Posterior vena cava (tissue), 2 donors: Measurements from ENCODE around the gene IQGAP3. TPM values are rescaled to one million over a fixed set of nuclear protein-coding genes. Genes with fewer than 3 reads are reported as not detected.

ENCODE experiments used
- DNase-seq: peaks from one replicate; pipeline ENCODE4 v3.0.0-alpha.2; 2020; ENCODE audit warnings: low spot score
- intact Hi-C, 2 donors: fragments of 100-400 bp; cut with DNase I; formaldehyde crosslinking; loops; one replicate each; pipeline versions ENCODE4 v1.14.1 to v1.14.2; 2022 to 2023
- total RNA-seq, 2 donors: library from RNA; stranded (reverse); fragmentation: NEBNext Ultra II Directional; extraction: Animal tissue kit (Norgen Biotek cat#: 25700); gene quantifications; one replicate each; pipeline ENCODE4 v1.2.1, GENCODE V29; 2021
- donor health status: DM: yes; HTN: yes; CAD: no.
- donor health status: DM: yes; HTN: yes; CAD: no.

The IQGAP3 gene
- total RNA-seq, 2 donors from 2014 or later, result 0.43 to 0.79 TPM

- intact Hi-C loops, result no loop called here
- peak; percentile 31 for DNase-seq
Measured at GRCh38 chr1:156551066-156551643, 21.2 kb downstream of the IQGAP3 start.

GRCh38 chr1:156550346-156550745, 22.0 kb downstream of the IQGAP3 start:
- peak; percentile 47 for DNase-seq

DNA sequence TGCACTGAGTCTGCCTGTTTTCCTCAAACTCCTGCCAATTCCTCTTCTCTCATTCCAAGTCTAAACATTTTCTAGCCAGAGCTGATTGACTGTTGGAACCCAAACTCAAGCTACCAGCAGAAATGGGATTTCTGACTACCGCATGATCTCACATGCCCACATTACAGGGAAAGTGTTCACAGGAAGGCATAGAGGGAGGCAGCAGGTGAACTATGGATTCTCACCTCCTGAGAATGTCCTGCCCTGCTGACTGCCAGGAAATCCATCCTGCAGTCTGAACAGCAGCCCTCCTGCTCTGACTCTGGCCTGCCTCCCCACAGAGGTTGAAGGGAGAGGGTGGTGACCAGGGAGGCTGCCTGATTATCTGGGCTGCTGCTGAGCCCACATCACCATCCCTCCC, 22.5 kb downstream of the IQGAP3 start:
- intact Hi-C loops, result no loop called here
- peak; percentile 31 for DNase-seq

More at GRCh38 chr1:156550346-156550745, 22.0 kb downstream of the IQGAP3 start:
- intact Hi-C loops, result no loop called here

- DNase-seq, result no peak
- intact Hi-C loops, result no loop called here
Measured at GRCh38 chr1:156549390-156549789, 23.0 kb downstream of the IQGAP3 start.

GRCh38 chr1:156547982-156548381, 24.4 kb downstream of the IQGAP3 start:
- intact Hi-C loops, result no loop called here
- no peak for DNase-seq

- DNase-seq, result no peak
- intact Hi-C loops, result no loop called here
Measured at GRCh38 chr1:156547434-156547833, 24.9 kb downstream of the IQGAP3 start.

DNA sequence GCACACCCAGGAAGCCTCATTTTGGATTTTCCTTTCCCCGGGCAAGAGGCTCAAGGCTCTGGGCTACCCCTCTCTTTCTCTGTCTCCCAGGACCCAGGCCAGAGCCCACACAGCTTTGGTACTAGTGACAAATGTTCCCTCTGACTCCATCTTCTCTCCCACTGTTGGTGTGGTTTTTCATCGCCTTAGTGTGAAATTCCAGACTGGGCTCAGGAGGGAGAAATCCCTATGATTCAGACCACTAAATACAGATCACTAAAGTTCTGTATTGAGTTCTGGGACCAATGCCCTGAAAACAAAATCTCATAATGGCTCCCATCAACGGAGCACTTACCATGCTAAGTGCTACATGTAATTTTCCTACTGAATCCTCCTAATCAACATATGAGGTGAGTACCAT, 26.1 kb downstream of the IQGAP3 start:
- intact Hi-C loops, result no loop called here
- peak; percentile 34 for DNase-seq

DNA sequence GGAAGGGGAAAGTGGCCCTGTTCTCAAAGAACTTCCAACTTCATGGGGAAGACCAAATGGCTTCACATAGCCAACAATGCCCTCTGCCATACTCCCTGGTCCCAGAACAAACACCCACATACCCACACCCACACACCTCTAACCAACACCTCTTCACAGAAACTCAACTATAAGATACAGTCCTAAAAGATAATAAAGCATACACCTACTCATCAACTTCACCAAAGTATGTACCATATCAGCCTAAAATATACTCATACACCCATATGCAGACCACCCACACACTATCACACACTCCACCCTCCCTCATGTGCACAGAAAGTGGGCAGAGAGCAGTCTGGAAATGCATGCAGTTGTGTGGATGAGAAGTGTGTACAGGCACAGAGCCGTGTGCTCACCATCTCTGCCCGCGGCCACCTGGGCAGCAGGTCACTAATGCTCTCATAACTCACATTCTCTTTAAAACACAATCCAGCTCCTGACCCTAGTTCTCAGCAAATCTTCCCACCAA, 27.7 kb downstream of the IQGAP3 start:
- DNase-seq, result peak; percentile 18
- intact Hi-C loops, result no loop called here

- peak; percentile 7 for DNase-seq
- intact Hi-C loops, result no loop called here
Measured at GRCh38 chr1:156543066-156543465, 29.3 kb downstream of the IQGAP3 start.

DNA sequence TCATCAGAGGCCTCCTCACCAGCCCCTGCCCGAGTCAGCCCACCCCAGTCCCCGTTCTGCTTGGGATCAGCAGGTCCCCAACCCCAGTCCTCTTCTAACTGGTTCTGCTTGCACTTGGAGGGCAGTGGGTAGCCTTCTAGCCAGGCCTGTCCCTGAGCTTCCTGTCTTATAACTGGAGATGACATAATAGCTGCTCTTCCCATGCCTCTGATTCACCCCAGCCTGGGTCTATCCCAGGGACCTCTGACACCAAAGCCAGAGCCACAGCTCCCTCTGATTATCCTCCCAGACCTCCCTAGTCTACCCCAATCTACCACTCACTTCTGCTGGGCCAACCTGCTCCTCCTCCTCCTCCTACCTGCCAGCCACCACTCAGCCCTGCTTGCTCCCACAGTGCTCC, 31.4 kb downstream of the IQGAP3 start:
- peak; percentile 19 for DNase-seq
- intact Hi-C loops, result no loop called here

DNA sequence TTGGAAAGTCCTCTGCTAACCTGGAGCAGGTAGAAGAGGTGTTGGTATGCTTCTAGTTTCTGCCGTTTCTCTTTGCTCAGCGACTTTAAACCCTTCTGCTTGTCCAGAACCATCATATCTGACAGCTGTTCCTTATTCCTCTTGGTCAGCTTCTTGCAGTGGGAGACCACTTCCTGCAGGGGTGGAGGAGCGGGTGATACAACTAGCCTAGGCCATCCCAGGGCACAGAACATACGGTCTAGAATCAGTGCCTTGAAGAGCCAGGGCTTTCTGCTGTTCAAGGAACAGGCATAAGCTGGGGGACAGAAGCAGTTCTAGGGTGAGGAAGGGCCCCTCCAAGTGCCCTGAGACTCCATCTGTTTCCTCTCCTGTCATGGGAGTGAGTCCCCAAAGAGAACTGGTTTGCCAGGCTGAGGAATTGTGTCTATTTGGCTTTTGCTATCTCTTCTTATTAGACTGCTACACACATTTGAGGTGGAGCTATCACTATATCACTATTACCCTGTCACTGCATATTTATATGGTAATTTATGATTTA, 32.5 kb downstream of the IQGAP3 start:
- DNase-seq, result no peak
- intact Hi-C loops, result no loop called here

GRCh38 chr1:156538711-156539440, 33.5 kb downstream of the IQGAP3 start:
- intact Hi-C loops, result no loop called here
- peak; percentile 13 for DNase-seq

GRCh38 chr1:156537027-156537426, 35.3 kb downstream of the IQGAP3 start:
- DNase-seq, result no peak
- intact Hi-C loops, result no loop called here

GRCh38 chr1:156534424-156535060, 37.8 kb downstream of the IQGAP3 start:
- no peak for DNase-seq
- intact Hi-C loops, result no loop called here

GRCh38 chr1:156533568-156534220, 38.7 kb downstream of the IQGAP3 start:
- intact Hi-C loops, result no loop called here
- peak; percentile 70 for DNase-seq

DNA sequence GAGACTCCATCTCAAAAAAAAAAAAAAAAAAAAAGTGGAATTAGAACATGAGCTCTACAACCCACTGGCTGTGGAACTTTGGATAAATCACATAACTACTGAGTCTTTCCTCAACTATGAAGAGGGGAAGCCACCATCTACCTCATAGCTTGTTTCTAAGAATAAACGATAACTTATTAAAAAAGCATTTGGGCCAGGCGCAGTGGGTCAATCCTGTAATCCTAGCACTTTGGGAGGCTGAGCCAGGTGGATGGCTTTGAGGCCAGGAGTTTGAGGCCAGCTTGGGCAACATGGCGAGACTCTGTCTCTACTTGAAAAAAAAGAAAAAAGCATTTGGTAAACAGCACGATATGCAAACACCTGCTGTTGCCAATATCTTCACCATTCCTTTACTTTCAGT, 40.0 kb downstream of the IQGAP3 start:
- peak; percentile 10 for DNase-seq
- intact Hi-C loops, result no loop called here

DNA sequence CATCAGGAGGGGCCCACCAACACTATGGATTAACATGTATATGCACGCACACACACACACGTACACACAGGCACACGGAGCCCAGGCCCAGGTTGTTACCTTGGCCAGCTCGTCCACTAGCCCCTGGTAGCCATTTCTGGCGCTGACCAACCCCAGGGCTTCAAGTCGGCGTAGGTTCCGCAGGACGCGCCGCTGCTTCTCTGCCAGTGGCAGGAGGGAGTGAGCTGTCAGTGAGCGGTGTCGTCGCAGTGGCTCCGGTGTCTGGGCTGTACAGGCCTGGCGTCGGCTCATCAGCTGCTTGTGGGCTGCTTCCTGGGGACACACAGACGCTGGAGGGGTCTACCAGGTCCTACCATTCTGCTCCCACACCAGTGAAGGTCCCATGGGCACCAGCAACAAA, 42.4 kb downstream of the IQGAP3 start:
- DNase-seq, result peak; percentile 78
- intact Hi-C loops, result no loop called here

DNA sequence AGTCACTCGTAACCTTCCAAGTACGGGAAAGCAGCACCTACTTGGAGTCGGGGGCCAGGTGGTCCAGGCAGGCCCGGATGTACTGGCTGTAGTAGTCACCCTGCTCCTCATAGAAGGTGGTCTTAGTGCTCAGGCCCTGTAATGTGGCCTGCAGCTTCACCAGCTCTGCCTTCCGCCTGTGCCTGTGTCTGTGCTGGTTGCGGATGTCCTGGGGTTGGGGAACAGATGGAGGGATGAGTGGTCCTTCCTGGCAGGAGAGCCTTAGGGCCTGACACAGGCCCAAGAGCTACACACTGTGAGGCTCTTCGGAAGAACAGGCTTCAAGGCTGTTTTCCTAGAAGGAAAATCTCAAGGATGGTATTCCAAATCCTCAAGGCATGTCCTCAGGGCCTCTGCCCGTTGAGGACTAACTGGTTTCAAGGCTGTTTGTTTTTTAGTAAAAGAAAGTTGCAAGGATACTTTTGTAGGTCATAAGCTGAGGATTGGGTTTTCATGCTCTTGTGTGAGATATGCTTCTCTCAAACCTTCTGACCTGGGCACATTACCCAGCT, 43.4 kb downstream of the IQGAP3 start:
- intact Hi-C loops, result no loop called here
- peak; percentile 60 for DNase-seq

DNA sequence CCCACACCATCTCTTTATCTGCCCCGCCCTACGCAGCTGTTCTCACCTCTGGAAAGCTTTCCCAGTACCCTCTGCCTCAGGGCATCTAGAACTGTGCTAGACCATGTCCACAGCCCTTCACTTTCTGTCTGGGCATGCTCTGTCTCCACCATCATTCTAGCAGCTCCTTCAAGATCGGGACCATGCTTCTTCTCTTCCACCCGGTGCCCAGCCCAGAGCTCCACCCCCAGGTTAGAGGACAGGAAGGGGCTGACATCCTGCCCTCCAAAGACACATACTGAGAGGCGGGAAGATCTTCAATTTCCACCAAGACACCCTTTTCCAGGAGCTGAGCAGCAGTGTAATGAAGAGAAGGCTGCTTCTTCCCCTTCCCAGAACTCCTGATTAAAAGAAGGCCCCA, 44.1 kb downstream of the IQGAP3 start:
- intact Hi-C loops, result no loop called here
- DNase-seq, result peak; percentile 62
